ENCODE data around the gene MACF1. TPM values are rescaled to one million over a fixed set of nuclear protein-coding genes. Genes with fewer than 3 reads are reported as not detected.

The MACF1 gene
- total RNA-seq, 2 donors from 2014 or later = 169 to 292 TPM

DNA sequence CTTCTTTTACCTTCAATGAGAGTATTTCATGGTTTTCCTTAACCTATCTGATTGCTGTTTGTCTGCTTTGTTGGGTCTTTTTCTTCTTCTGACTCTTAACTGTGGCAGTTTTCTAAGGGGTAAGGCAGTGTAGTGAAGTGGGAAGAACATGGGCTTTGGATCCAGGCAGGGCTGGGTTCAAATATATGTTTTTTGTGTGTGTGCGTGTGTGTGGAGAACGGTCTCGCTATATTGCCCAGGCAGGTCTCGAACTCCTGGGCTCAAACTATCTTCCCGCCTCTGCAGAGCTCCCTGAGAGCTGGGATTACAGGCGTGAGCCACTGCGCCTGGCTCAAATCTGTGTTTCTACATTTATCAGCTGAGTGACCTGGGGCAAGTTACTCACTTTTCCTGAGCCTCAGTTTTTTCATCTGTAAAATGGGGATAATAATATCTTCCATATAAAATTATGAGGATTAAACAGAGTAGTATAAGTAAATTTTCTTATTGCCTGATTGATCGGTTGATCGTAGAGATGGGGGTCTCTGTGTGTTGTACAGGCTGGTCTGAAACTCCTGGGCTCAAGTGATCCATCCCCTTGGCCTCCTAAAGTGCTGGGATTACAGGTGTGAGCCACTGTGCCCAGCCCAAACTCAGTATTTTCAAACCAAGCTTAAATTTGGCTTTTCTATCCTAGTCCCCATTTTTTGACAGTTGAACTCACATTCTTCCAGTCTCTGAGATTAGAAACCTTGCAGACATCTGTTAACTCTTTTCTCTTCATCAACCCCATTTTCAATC is 36.0 kb upstream of the MACF1 start:
- H3K9me3 Mint-ChIP-seq = no peaks in the 10 kb centered on the region
- DNase-seq (no peak), ATAC-seq (replicated peaks in 1 of 2) (no peak)
- no peaks in the 10 kb centered on the region for H3K27me3 Mint-ChIP-seq (ENCODE audit: low read depth)
- no peaks in the 10 kb centered on the region for H3K36me3 Mint-ChIP-seq (ENCODE audit: insufficient read depth in 2 of 2)
- H3K4me3 Mint-ChIP-seq = no peak overlapping the region
- peaks cover 15% of the 10 kb centered on the region for H3K4me1 Mint-ChIP-seq (ENCODE audit: low read depth)
- H3K27ac Mint-ChIP-seq = no peak overlapping the region

DNA sequence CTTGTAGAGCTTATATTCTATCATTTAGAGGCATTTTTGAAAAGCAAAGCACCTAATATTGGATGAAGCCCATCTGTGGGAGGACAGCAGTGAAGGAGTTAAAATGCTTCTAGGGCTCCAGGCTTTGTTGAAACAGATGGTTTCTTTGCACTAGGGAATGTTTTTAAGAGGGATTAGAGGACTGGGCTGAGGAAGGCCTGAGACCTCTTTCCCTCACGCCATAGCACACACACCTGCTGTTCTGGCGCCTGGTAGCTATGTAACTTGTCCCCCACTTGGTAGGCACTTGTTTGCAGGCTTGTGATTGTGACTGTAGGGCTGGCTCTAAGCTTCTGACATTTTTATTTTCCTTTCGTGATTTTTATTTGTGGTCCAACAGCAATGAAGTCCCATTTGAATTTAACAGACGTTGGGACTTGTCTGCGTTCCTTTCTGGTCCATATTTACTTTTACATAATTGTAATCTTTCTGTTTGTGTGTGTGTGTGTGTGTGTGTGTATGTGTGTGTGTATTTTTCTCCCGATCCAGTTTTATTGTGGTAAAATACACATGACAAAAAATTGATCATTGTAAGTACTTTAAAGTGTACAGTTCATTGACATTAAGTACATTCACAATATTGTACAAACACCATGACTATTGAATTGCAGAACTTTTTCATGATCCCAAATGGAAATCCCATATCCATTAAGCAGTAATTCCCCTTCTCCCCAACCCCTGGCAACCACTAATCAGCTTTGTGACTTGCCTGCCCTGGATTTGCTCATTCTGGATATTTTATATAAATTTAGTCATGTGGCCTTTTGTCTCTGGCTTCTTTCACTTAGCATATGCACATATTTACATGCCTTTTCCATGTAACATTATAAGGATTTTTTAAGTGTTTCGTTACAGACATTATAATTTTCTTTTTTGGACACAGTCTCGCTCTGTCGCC is 33.5 kb upstream of the MACF1 start:
- peaks cover under 1% of the 10 kb centered on the region for H3K4me1 Mint-ChIP-seq (ENCODE audit: low read depth)

DNA sequence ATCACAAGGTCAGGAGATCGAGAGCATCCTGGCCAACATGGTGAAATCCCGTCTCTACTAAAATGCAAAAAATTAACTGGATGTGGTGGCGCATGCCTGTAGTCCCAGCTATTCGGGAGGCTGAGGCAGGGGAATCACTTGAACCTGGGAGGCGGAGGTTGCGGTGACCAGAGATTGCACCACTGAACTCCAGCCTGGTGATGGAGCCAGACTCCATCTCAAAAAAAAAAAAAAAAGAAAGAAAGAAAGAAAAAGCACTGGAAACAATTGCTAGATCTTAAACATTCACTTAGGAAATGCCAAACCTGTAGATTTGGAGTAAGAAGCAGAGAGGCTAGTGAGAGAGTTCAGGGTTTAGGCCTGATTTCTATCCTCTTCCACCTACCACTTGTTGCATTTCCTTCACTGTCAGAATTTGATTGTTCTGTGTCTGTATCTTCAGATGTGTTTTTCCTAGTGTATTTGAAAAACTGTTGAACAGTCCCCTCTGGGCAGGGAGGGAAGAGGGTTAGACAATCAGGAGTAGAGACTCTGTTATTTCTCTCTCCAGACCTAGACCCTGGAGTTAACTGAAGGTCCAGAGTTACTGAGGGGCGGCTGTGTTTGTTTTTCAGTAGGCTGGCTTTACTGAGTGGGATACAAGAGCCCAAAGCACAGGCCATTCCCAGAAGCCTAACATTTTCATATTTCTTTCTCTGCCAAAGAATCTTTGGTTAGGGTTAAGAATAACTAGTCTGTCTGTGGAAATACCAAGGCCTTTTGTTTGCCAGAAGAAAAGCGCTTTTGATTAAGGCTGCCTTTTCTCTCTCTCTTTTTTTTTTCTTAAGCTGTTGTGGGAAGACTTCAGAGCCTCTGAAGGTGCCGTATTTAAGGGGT is 31.1 kb upstream of the MACF1 start:
- no peak overlapping the region for H3K4me3 Mint-ChIP-seq

More for the DNA sequence above, 33.5 kb upstream of the MACF1 start:
- H3K27me3 Mint-ChIP-seq (ENCODE audit: low read depth) = no peaks in the 10 kb centered on the region
- no peak overlapping the region for H3K4me3 Mint-ChIP-seq
- no peak overlapping the region for H3K27ac Mint-ChIP-seq
- ATAC-seq (replicated peaks in 1 of 2) = no peak
- no peaks in the 10 kb centered on the region for H3K36me3 Mint-ChIP-seq (ENCODE audit: insufficient read depth in 2 of 2)
- no peak for DNase-seq
- H3K9me3 Mint-ChIP-seq = no peaks in the 10 kb centered on the region

DNA sequence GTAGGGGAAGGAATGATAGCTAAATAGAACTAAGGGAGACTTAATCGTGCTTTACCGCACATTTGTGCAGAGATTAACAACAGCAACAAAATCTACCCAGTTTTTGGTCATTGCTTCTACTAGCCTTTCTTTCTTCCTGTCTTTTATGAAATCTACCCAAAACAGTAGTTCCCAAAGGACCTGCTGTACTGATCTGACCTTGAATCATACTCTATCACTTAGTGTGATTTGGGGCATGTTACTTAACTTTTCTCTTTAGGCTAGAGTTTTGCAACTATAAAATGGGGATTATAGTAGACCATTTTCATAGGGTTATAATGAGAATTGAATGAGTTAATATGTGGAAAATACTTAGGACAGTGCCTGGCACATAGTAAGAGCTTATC is 30.5 kb upstream of the MACF1 start:
- Mint-ChIP-seq H3K9me3 (no peaks in the 10 kb centered on the region), H3K27ac (no peak overlapping the region), H3K36me3 (ENCODE audit: insufficient read depth in 2 of 2) (no peaks in the 10 kb centered on the region), H3K4me1 (ENCODE audit: low read depth) (no peaks in the 10 kb centered on the region), H3K27me3 (ENCODE audit: low read depth) (no peaks in the 10 kb centered on the region), H3K4me3 (no peak overlapping the region)
- no peak for DNase-seq
- ATAC-seq (replicated peaks in 1 of 2) = no peak

More for the DNA sequence above, 31.1 kb upstream of the MACF1 start:
- Mint-ChIP-seq H3K27ac (no peak overlapping the region), H3K27me3 (ENCODE audit: low read depth) (no peaks in the 10 kb centered on the region), H3K36me3 (ENCODE audit: insufficient read depth in 2 of 2) (no peaks in the 10 kb centered on the region), H3K4me1 (ENCODE audit: low read depth) (no peaks in the 10 kb centered on the region), H3K9me3 (no peaks in the 10 kb centered on the region)
- ATAC-seq (replicated peaks in 1 of 2) (no peak), DNase-seq (no peak)

DNA sequence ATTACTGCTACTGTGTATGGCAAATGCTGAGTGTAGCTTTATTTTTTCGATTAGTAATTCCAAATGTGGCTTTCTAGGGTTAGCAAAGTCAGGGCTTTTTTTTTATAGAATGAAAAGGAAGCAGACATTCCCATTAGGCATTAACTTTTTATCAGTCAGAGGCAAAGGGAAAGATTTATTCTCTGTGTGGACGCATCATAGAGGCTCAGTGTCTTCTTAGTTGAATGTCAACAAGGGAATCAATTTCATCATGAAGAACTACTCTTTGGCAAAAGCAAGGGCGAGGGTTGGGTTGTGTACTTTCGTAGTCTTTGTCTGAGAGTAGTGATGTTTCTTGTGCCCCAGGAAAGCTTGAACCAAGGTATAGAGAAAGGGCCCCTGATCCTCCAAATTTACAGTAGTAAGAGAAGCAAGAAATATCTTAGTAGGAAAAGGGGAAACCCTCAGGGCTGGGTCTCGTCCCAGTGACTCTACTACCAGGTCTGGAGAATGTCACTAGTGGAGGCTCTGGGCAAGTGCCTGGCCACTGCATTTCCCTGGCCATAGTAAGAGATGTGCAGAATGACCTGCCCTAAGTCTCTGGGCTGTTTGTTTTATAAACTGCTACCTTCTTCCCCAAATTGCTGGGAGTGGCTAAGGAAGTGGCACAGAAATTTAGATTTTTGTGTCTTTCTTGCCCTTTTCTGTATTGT is 30.0 kb upstream of the MACF1 start:
- ATAC-seq (replicated peaks in 1 of 2) (no peak), DNase-seq (no peak)
- Mint-ChIP-seq H3K4me1 (ENCODE audit: low read depth) (no peaks in the 10 kb centered on the region), H3K27ac (no peak overlapping the region), H3K36me3 (ENCODE audit: insufficient read depth in 2 of 2) (no peaks in the 10 kb centered on the region), H3K9me3 (no peaks in the 10 kb centered on the region), H3K27me3 (ENCODE audit: low read depth) (no peaks in the 10 kb centered on the region), H3K4me3 (no peak overlapping the region)

DNA sequence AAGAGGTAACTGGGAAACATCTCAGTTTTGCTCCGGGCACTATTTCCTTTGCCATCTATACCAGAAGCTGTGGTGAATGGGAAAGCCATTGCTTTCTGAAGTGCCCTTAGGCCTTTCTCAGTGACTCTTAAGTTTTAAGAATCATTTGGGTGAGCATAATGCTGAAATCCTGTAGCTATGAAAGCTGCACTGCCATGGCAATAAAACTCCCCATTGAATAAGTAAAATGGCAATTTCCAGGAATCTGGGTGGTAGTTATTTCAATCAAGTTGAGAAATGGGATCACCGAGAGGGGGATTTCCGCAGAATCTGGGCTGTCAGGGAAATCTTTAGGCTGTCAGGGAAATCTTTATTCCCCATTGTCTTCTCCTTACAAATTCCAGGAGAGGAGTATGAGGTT is 26.8 kb upstream of the MACF1 start:
- no peaks in the 10 kb centered on the region for H3K9me3 Mint-ChIP-seq
- ATAC-seq (replicated peaks in 1 of 2) = no peak
- H3K4me3 Mint-ChIP-seq = no peak overlapping the region
- no peaks in the 10 kb centered on the region for H3K27me3 Mint-ChIP-seq (ENCODE audit: low read depth)
- no peak overlapping the region for H3K27ac Mint-ChIP-seq
- DNase-seq = no peak
- no peaks in the 10 kb centered on the region for H3K36me3 Mint-ChIP-seq (ENCODE audit: insufficient read depth in 2 of 2)
- no peaks in the 10 kb centered on the region for H3K4me1 Mint-ChIP-seq (ENCODE audit: low read depth)

DNA sequence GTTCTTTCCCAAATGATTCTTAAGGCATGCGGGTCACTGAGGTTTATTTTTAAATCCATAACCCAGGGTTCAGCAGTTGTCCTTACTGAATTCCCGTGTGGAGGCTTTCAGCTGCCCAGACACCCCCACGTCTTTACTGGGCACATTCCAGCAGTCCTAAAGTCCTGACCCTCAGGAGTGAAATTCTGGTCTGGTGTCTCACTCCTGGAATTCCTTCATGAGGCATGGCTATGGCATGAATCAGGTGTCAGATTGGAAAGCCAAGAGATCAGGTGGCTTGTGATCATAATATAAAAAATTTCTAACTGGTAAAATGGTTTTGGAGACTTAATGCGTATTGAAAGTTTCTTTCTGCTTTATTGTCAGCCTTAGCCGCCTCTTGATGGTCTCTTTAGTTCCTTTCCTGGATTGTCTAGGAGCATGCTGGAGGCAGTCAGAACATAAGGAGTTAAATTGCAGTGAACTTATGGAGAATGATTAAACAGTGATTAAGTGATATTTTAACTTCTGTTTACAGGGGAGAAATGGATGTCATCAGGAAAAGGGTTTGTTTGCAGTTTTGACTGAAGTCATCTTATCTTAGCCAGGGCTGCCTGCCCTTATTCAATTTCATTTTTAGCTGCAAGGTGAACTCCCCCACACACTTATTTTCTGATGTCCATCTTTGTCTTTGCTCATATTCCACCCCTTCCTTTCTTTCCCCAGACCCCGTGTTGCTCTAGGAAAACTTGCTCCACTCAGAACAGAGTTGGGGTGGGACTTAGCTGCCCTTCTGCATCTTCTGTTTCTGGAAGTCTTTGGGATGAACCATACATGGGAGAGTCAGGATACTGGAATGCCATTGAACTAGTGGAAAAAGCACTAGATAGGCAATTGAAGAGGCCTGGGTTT is 25.7 kb upstream of the MACF1 start:
- Mint-ChIP-seq H3K27ac (no peak overlapping the region), H3K4me3 (no peak overlapping the region), H3K4me1 (ENCODE audit: low read depth) (peaks cover 11% of the 10 kb centered on the region), H3K36me3 (ENCODE audit: insufficient read depth in 2 of 2) (no peaks in the 10 kb centered on the region), H3K9me3 (no peaks in the 10 kb centered on the region), H3K27me3 (ENCODE audit: low read depth) (no peaks in the 10 kb centered on the region)
- ATAC-seq (replicated peaks in 1 of 2) (no peak), DNase-seq (no peak)

DNA sequence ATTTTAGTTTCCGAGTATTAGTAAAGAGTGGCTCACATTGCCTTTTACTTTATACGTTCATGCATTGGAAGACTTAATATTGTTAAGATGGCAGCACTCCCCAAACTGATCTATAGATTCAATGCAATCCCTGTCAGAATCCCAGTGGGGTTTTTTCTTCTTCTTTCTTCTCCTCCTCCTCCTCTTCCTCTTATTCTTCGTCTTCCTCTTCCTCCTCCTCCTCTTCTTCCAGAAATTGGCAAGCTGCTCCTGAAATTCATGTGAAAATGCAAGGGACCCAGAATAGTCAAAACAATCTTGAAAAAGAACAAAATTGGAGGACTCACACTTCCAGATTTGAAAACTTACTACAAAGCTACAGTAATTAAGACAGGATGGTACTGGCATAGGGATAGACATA is 23.2 kb upstream of the MACF1 start:
- H3K36me3 Mint-ChIP-seq (ENCODE audit: insufficient read depth in 2 of 2) = peaks cover 0 to 1% of the 10 kb centered on the region in 2 donors
- DNase-seq (no peak), ATAC-seq (replicated peaks in 1 of 2) (no peak)
- H3K4me1 Mint-ChIP-seq (ENCODE audit: low read depth) = peaks cover 36% of the 10 kb centered on the region
- H3K9me3 Mint-ChIP-seq = no peaks in the 10 kb centered on the region
- H3K27me3 Mint-ChIP-seq (ENCODE audit: low read depth) = no peaks in the 10 kb centered on the region
- no peak overlapping the region for H3K27ac Mint-ChIP-seq
- H3K4me3 Mint-ChIP-seq = no peak overlapping the region

DNA sequence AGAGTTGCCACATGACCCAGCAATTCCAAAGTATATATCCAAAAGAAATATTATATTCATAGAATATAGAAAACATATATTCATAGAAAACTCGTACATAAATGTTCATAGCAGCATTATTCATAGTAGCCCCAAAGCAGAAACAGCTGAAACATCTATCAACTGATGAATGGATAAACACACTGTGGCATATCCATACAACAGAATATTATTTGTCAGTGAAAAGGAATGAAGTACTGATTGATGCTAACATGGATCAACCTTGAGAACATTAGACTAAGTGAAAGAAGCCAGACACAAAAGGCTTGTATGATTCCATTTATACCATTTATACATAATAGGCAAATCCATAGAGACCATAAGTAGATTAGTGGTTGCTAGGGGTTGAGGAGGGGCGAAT is 21.7 kb upstream of the MACF1 start:
- peaks cover 51% of the 10 kb centered on the region for H3K4me1 Mint-ChIP-seq (ENCODE audit: low read depth)
- ATAC-seq (replicated peaks in 1 of 2) = no peak
- H3K36me3 Mint-ChIP-seq (ENCODE audit: insufficient read depth in 2 of 2) = peaks cover 0 to 1% of the 10 kb centered on the region in 2 donors
- DNase-seq = no peak
- H3K27ac Mint-ChIP-seq = peak overlapping the region; percentile 98
- H3K9me3 Mint-ChIP-seq = no peaks in the 10 kb centered on the region
- no peaks in the 10 kb centered on the region for H3K27me3 Mint-ChIP-seq (ENCODE audit: low read depth)
- no peak overlapping the region for H3K4me3 Mint-ChIP-seq

DNA sequence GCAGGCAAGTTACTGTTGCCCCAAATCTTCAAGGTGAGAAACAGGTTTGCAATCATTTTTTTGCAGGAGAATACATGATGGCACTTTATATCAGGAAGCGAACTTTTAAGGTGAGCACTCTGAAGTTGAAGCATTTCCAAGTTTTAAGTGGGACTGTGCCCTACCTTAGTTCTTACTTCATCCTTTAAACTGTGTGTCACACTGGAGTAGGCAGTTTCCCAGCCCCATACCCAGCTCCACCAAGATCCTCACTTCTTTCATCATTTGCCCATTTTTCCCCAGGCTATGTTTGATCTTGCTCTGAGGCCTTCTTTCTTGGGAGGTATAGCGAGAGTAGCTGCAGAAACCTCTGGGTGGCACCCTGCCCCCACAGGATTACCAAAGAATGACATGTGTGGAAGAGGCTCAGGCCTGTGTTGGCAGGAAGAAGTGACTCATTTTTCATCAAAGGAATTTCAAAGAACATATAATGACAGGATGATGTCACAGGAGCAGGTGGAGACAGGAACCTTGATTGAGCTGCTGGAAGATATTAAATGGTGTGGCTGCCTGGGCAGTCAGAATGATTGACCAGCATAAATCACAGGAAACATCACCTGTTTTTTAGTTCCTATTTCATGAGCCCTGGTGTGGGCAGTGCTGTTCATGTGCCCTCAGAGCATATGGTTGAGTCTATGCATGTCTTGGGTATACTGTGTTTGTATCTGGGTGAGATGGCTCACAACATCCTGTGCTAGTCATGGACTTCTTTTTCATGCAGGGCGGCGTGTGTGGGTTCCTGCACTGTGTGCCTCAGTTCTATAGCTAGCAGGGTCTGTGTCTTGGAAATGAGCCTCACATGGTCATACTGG is 20.8 kb upstream of the MACF1 start:
- H3K27ac Mint-ChIP-seq = peak overlapping the region; percentile 98
- H3K27me3 Mint-ChIP-seq (ENCODE audit: low read depth) = no peaks in the 10 kb centered on the region
- H3K4me3 Mint-ChIP-seq = peak overlapping the region; percentile 75 to 83
- ATAC-seq (replicated peaks in 1 of 2) (peak; percentile 85 to 86), DNase-seq (peak; percentile 78 to 85)
- peaks cover 0 to 1% of the 10 kb centered on the region in 2 donors for H3K36me3 Mint-ChIP-seq (ENCODE audit: insufficient read depth in 2 of 2)
- H3K9me3 Mint-ChIP-seq = no peaks in the 10 kb centered on the region
- peaks cover 56% of the 10 kb centered on the region for H3K4me1 Mint-ChIP-seq (ENCODE audit: low read depth)

DNA sequence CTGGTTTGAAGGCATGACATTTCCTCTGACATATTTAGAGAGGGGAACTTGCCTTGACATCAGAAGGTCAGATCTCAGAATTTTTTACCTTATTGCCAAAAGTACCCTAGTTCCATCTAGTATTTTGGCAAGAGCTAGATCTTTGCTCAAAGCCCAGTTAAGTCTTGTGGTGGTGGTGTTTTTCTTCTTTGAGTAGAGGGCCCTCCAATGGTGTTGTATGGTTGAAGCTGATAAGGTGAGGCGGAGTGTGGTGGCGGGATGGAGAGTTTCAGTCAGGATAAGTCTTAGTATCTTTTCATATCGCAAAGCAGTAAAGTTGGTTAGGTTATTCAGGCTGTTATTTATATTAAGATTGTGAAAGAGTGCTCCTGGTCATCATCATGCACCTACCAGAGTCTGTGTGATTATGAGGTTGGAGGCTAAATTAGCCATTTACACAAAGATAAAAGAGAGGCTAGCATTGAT is 20.1 kb upstream of the MACF1 start:
- Mint-ChIP-seq H3K9me3 (no peaks in the 10 kb centered on the region), H3K27ac (peak overlapping the region; percentile 98), H3K4me1 (ENCODE audit: low read depth) (peaks cover 62% of the 10 kb centered on the region), H3K27me3 (ENCODE audit: low read depth) (no peaks in the 10 kb centered on the region), H3K4me3 (peak overlapping the region; percentile 75 to 83), H3K36me3 (ENCODE audit: insufficient read depth in 2 of 2) (peaks cover 0 to 1% of the 10 kb centered on the region in 2 donors)
- DNase-seq = no peak
- ATAC-seq (replicated peaks in 1 of 2) = no peak
